Keratinocyte (primary cell): Measurements from ENCODE around the gene DNM1. TPM values are rescaled to one million over a fixed set of nuclear protein-coding genes. Genes with fewer than 3 reads are reported as not detected.
A peak's percentile ranks its signal among the peaks of the same experiment; 100 is the strongest.

Experiments
- DNase-seq: peaks from one replicate; pipeline ENCODE4 v3.0.0-alpha.2; 2011; ENCODE audit warnings: low read depth, missing footprints, low spot score
- FAIRE-seq: peaks from 2 replicates; lab custom pipeline; 2011; peaks lifted over from hg19 to GRCh38; lab: Jason Lieb, UNC
- H2AFZ ChIP-seq: 2 replicates; pipeline ENCODE4 v1.6.0; 2012; ENCODE audit warnings: low read length, control low read depth, inconsistent platforms; ENCODE audit not compliant: control insufficient read depth
- H3K27ac ChIP-seq: 2 replicates; pipeline ENCODE4 v1.5.1; 2011; ENCODE audit warnings: low read length; ENCODE audit not compliant: control insufficient read depth, insufficient read depth
- H3K27me3 ChIP-seq: 3 replicates; pipeline ENCODE4 v1.6.0; 2011; ENCODE audit warnings: low read length; ENCODE audit not compliant: control insufficient read depth, insufficient read depth; ENCODE audit errors: extremely low read depth
- H3K36me3 ChIP-seq, 2 experiments: 2 replicates in 1 of 2; 3 replicates in 1 of 2; pipeline ENCODE4 v1.5.1; 2011; ENCODE audit warnings: low read length in 2 of 2, mild to moderate bottlenecking in 1 of 2; ENCODE audit not compliant: control insufficient read depth in 2 of 2, insufficient read depth in 2 of 2; ENCODE audit errors: extremely low read depth in 1 of 2
- H3K4me1 ChIP-seq: 3 replicates; pipeline ENCODE4 v1.5.1; 2011; ENCODE audit warnings: low read length; ENCODE audit not compliant: control insufficient read depth, insufficient read depth; ENCODE audit errors: extremely low read depth
- H3K4me2 ChIP-seq: 3 replicates; pipeline ENCODE4 v1.6.0; 2011; ENCODE audit warnings: low read depth, low read length; ENCODE audit not compliant: control insufficient read depth, insufficient read depth; ENCODE audit errors: extremely low read depth
- H3K4me3 ChIP-seq, 3 experiments: fragments of 200-600 bp in 1 of 3; sonication (generic) in 1 of 3; 2 replicates in 2 of 3; 3 replicates in 1 of 3; pipeline ENCODE4 v1.5.1; 2011 to 2016; ENCODE audit warnings: low read length in 3 of 3, mild to moderate bottlenecking in 3 of 3, control low read depth in 2 of 3, inconsistent platforms in 1 of 3, low read depth in 1 of 3, mixed read lengths in 1 of 3, mixed run types in 1 of 3, moderate library complexity in 1 of 3; ENCODE audit not compliant: control insufficient read depth in 2 of 3, insufficient read depth in 2 of 3; ENCODE audit errors: extremely low read depth in 1 of 3
- H3K79me2 ChIP-seq: 2 replicates; pipeline ENCODE4 v1.6.0; 2012; ENCODE audit warnings: low read length; ENCODE audit not compliant: control insufficient read depth, insufficient read depth
- H3K9ac ChIP-seq: 3 replicates; pipeline ENCODE4 v1.6.0; 2011; ENCODE audit warnings: low read length; ENCODE audit not compliant: control insufficient read depth, insufficient read depth; ENCODE audit errors: extremely low read depth
- H3K9me1 ChIP-seq: 3 replicates; pipeline ENCODE4 v1.6.0; 2011; ENCODE audit warnings: low read length; ENCODE audit not compliant: control insufficient read depth, insufficient read depth; ENCODE audit errors: extremely low read depth
- H3K9me3 ChIP-seq: 2 replicates; pipeline ENCODE4 v1.5.1; 2012; ENCODE audit warnings: low read depth, low read length; ENCODE audit not compliant: control insufficient read depth
- H4K20me1 ChIP-seq: 3 replicates; pipeline ENCODE4 v1.6.0; 2011; ENCODE audit warnings: low read length; ENCODE audit not compliant: control insufficient read depth, insufficient read depth; ENCODE audit errors: extremely low read depth
- CTCF ChIP-seq, 3 experiments: IDR thresholded peaks in 1 of 3; conservative IDR thresholded peaks in 1 of 3; optimal IDR thresholded peaks in 1 of 3; 2 replicates in 2 of 3; 3 replicates in 1 of 3; pipeline versions ENCODE3 to v1.5.1; 2011; ENCODE audit warnings: low read length in 3 of 3, mild to moderate bottlenecking in 3 of 3, moderate library complexity in 2 of 3, control low read depth in 1 of 3, inconsistent platforms in 1 of 3; ENCODE audit not compliant: insufficient read depth in 2 of 3; ENCODE audit errors: extremely low read depth in 1 of 3
- EZH2 ChIP-seq: IDR thresholded peaks from one replicate; pipeline ENCODE4 v1.6.1; 2012; ENCODE audit warnings: inconsistent platforms, mild to moderate bottlenecking, low read length, moderate library complexity
- dilution Hi-C: fragments of 300-500 bp; cut with MboI; formaldehyde crosslinking; loops from one replicate; pipeline ENCODE4 v1.7.0; 2020; ENCODE audit warnings: low sequenced_read_pairs; ENCODE audit not compliant: extremely low pct_ligation_motif_present
- polyA plus RNA-seq, 5 experiments: library from polyadenylated mRNA; depleted of rRNA in 3 of 5; stranded (reverse) in 3 of 5; stranded (forward) in 1 of 5; unstranded in 1 of 5; fragments of >200 nt; gene quantifications; 1 replicate in 1 of 5; 2 replicates in 3 of 5; 3 replicates in 1 of 5; pipeline versions ENCODE4 v1.2.1 to v1.2.3, GENCODE V29; 2011 to 2012; ENCODE audit warnings: missing spikeins in 2 of 5, low read depth in 1 of 5, low replicate concordance in 1 of 5

Gene DNM1
- polyA plus RNA-seq, 1 donor (not counting 4 experiments of a cell fraction or from before 2014, with no cell fraction given): 0.25 TPM

- H3K9ac ChIP-seq: peak overlapping the region; percentile 80
- no peaks in the 10 kb centered on the region for H4K20me1 ChIP-seq
- H3K4me3 ChIP-seq: no peak overlapping the region
- H3K4me1 ChIP-seq: peaks cover 28% of the 10 kb centered on the region
- H3K27me3 ChIP-seq: no peaks in the 10 kb centered on the region
- H3K36me3 ChIP-seq: peaks cover 14 to 21% of the 10 kb centered on the region in 2 experiments
- no peak for DNase-seq
- no peak for FAIRE-seq
- H3K79me2 ChIP-seq: peaks cover 25% of the 10 kb centered on the region
- H3K9me1 ChIP-seq: peaks cover 4% of the 10 kb centered on the region
- TF ChIP-seq CTCF (optimal IDR thresholded peaks at IDR 0.05 in 1 of 3, IDR thresholded peaks at IDR 0.05 in 1 of 3, conservative IDR thresholded peaks at IDR 0.05 in 1 of 3; ENCODE audit: extremely low read depth in 1 of 3, insufficient read depth in 2 of 3, low read length in 3 of 3): no peak
- no peak for TF ChIP-seq EZH2
- dilution Hi-C loops: no loop called here
- H3K27ac ChIP-seq: no peak overlapping the region
- no peaks in the 10 kb centered on the region for H3K9me3 ChIP-seq
- H3K4me2 ChIP-seq: peak overlapping the region; percentile 100
- no peak overlapping the region for H2AFZ ChIP-seq
These were observed 71.1 kb downstream of the DNM1 start for GRCh38 chr9:128274245-128274644.

GRCh38 chr9:128275198-128276007 lies 72.2 kb downstream of the DNM1 start, which contains the start of gene GOLGA2:
Gene GOLGA2, minus strand, starts transcription at chr9:128276007. Its CDS starts 31 bp downstream, at chr9:128275976.
- Histone ChIP-seq H3K4me3 (peak within 1 kb of the TSS; percentile 92 to 99 (median 96)), H3K9me3 (no peaks in the 10 kb centered on the region), H3K36me3 (peaks cover 10 to 18% of the 10 kb centered on the region in 2 experiments), H3K27me3 (no peaks in the 10 kb centered on the region), H3K27ac (peak within 1 kb of the TSS; percentile 73), H3K9ac (peak within 1 kb of the TSS; percentile 80), H3K4me1 (peaks cover 28% of the 10 kb centered on the region), H4K20me1 (no peaks in the 10 kb centered on the region), H2AFZ (peak within 1 kb of the TSS; percentile 89), H3K4me2 (peak within 1 kb of the TSS; percentile 100), H3K9me1 (peaks cover 2% of the 10 kb centered on the region), H3K79me2 (peaks cover 25% of the 10 kb centered on the region)
- FAIRE-seq (no peak), DNase-seq (no peak)
- TF ChIP-seq CTCF (optimal IDR thresholded peaks at IDR 0.05 in 1 of 3, IDR thresholded peaks at IDR 0.05 in 1 of 3, conservative IDR thresholded peaks at IDR 0.05 in 1 of 3; ENCODE audit: extremely low read depth in 1 of 3, insufficient read depth in 2 of 3, low read length in 3 of 3) (no peak), EZH2 (no peak)
- dilution Hi-C loops: no loop called here
